HepG2 (cell line): Measurements from ENCODE around the gene ANXA3. TPM values are rescaled to one million over a fixed set of nuclear protein-coding genes. Genes with fewer than 3 reads are reported as not detected.

Experiments
- ATAC-seq: fragments of 200-7000 bp; cut with Tn5 transposase; 3 replicates; pipeline ENCODE4 v1.9.1; 2020; ENCODE audit warnings: mild to moderate bottlenecking, moderate library complexity
- BruUV-seq: library from RNA; stranded (reverse); fragments of 400-500 nt; replicated peaks from 2 replicates; lab custom pipeline; 2021; lab: Mats Ljungman, UMichigan
- CTCF ChIA-PET: fragments of 300-600 bp; formaldehyde crosslinking; extraction: SDS; loops from one replicate; lab custom pipeline; 2021; ENCODE audit warnings: low total read pairs, inconsistent platforms, low intra/inter-chr PET ratio; lab: Yijun Ruan, JAX
- POLR2A ChIA-PET: fragments of 350-600 bp; sonication (Branson Sonifier 250); formaldehyde crosslinking; loops from one replicate; lab custom pipeline; 2020; ENCODE audit warnings: antibody characterized with exemption, inconsistent platforms; lab: Yijun Ruan, JAX
- DNase-seq: peaks from one replicate; pipeline ENCODE4 v3.0.0-alpha.2; 2015; ENCODE audit warnings: low spot score
- FAIRE-seq: peaks from 3 replicates; lab custom pipeline; 2011; peaks lifted over from hg19 to GRCh38; lab: Jason Lieb, UNC
- H2AFZ ChIP-seq: one replicate; pipeline ENCODE4 v1.6.1; 2011; ENCODE audit warnings: low read length, inconsistent platforms
- H3K27ac ChIP-seq: fragments of 300-600 bp; 3 replicates; pipeline ENCODE4 v1.8.0; 2011; ENCODE audit warnings: mixed run types, mild to moderate bottlenecking, mixed read lengths, low read length, inconsistent platforms; ENCODE audit not compliant: insufficient read depth; ENCODE audit errors: extremely low read length
- H3K27me3 ChIP-seq, 2 experiments: fragments of 200-600 bp in 1 of 2; 2 replicates in 1 of 2; 3 replicates in 1 of 2; pipeline versions ENCODE4 v1.6.0 to v1.8.0; 2011; ENCODE audit warnings: low read length in 2 of 2, mild to moderate bottlenecking in 2 of 2, moderate library complexity in 2 of 2, inconsistent platforms in 1 of 2; ENCODE audit not compliant: insufficient read depth in 2 of 2, control insufficient read depth in 1 of 2
- H3K36me3 ChIP-seq, 2 experiments: fragments of 200-600 bp in 1 of 2; replicated peaks in 1 of 2; 2 replicates in 1 of 2; 3 replicates in 1 of 2; pipeline versions ENCODE4 v1.5.1 to v1.8.0; 2011; ENCODE audit warnings: low read length in 2 of 2, inconsistent platforms in 1 of 2; ENCODE audit not compliant: insufficient read depth in 2 of 2, control insufficient read depth in 1 of 2
- H3K4me1 ChIP-seq: 2 replicates; pipeline ENCODE4 v1.5.1; 2012; ENCODE audit warnings: low read length, inconsistent platforms; ENCODE audit not compliant: insufficient read depth
- H3K4me2 ChIP-seq: 2 replicates; pipeline ENCODE4 v1.6.0; 2011; ENCODE audit warnings: low read depth, low read length, inconsistent platforms
- H3K4me3 ChIP-seq, 3 experiments: fragments of 200-600 bp in 1 of 3; sonication (generic), shearing (Covaris generic) in 1 of 3; replicated peaks in 1 of 3; 2 replicates each; pipeline ENCODE4 v1.5.1; 2011 to 2016; ENCODE audit warnings: low read length in 3 of 3, inconsistent platforms in 2 of 3, low read depth in 2 of 3, mild to moderate bottlenecking in 2 of 3, control low read depth in 1 of 3, mixed read lengths in 1 of 3; ENCODE audit not compliant: insufficient read depth in 1 of 3
- H3K79me2 ChIP-seq: one replicate; pipeline ENCODE4 v1.6.1; 2011; ENCODE audit warnings: low read length, inconsistent platforms; ENCODE audit not compliant: insufficient read depth
- H3K9ac ChIP-seq: 2 replicates; pipeline ENCODE4 v1.6.0; 2011; ENCODE audit warnings: mild to moderate bottlenecking, low read depth, low read length, inconsistent platforms; ENCODE audit not compliant: insufficient read depth
- H3K9me3 ChIP-seq: 2 replicates; pipeline ENCODE4 v1.5.1; 2012; ENCODE audit warnings: mild to moderate bottlenecking, low read length
- H4K20me1 ChIP-seq: 2 replicates; pipeline ENCODE4 v1.6.0; 2011; ENCODE audit warnings: inconsistent platforms, mild to moderate bottlenecking, low read length, moderate library complexity; ENCODE audit not compliant: insufficient read depth
- AHR ChIP-seq: IDR thresholded peaks from 2 replicates; pipeline ENCODE4 v1.6.1; 2018; ENCODE audit warnings: missing genetic modification reagents, missing compliant biosample characterization
- FOXK1 ChIP-seq: sonication (generic); formaldehyde crosslinking; IDR thresholded peaks from 2 replicates; pipeline ENCODE4 v1.4.0; 2020; ENCODE audit warnings: low read depth, missing genetic modification reagents, borderline replicate concordance
- FOXM1 ChIP-seq: sonication (generic); formaldehyde crosslinking; IDR thresholded peaks from 2 replicates; pipeline ENCODE4 v1.5.0; 2020; ENCODE audit warnings: missing genetic modification reagents
- MAFF ChIP-seq: IDR thresholded peaks from 2 replicates; pipeline ENCODE4 v1.6.1; 2011; ENCODE audit warnings: low read depth, low read length, improper control_type of control experiment
- MAFK ChIP-seq, 2 experiments: IDR thresholded peaks in 1 of 2; conservative IDR thresholded peaks in 1 of 2; 2 replicates each; pipeline ENCODE4 v1.6.1; 2011; ENCODE audit warnings: improper control_type of control experiment in 2 of 2, low read length in 2 of 2
- MEIS1 ChIP-seq: sonication (generic); formaldehyde crosslinking; IDR thresholded peaks from 2 replicates; pipeline ENCODE4 v1.9.0; 2021; ENCODE audit warnings: mild to moderate bottlenecking, missing genetic modification reagents, moderate library complexity, borderline replicate concordance
- XRCC5 ChIP-seq: fragments of 200-400 bp; formaldehyde crosslinking; optimal IDR thresholded peaks from 2 replicates; pipeline ENCODE3; 2017; ENCODE audit warnings: mild to moderate bottlenecking, low read length
- ZNF547 ChIP-seq: sonication (generic); formaldehyde crosslinking; IDR thresholded peaks from 2 replicates; pipeline ENCODE4 v1.5.1; 2020; ENCODE audit warnings: mild to moderate bottlenecking, missing genetic modification reagents
- ZNF589 ChIP-seq: sonication (generic); formaldehyde crosslinking; conservative IDR thresholded peaks from 2 replicates; pipeline ENCODE4 v1.8.0; 2022; ENCODE audit warnings: mild to moderate bottlenecking, moderate library complexity, missing genetic modification reagents
- WGBS: methylation state at CpG from one replicate; pipeline ENCODE4 v1.1.6; 2017; ENCODE audit warnings: low lambda C conversion rate; 5-methylcytosine and 5-hydroxymethylcytosine counted together
- in situ Hi-C: cut with HindIII; loops from 2 replicates; pipeline ENCODE4 v1.10.0; 2017; ENCODE audit warnings: low pct_unique_long_range_greater_than_20kb; ENCODE audit not compliant: extremely low pct_ligation_motif_present
- intact Hi-C: fragments of 100-400 bp; cut with micrococcal nuclease; formaldehyde crosslinking; loops from one replicate; pipeline ENCODE4 v1.10.0; 2022; ENCODE audit not compliant: unreplicated experiment
- polyA plus RNA-seq, 8 experiments: library from polyadenylated mRNA; depleted of rRNA in 3 of 8; stranded (reverse) in 7 of 8; unstranded in 1 of 8; fragments of >200 nt; fragmentation: Illumina TruSeq in 4 of 8; extraction: Trizol in 4 of 8; gene quantifications; 2 replicates each; pipeline versions ENCODE4 v1.2.1 to v1.2.3, GENCODE V29; 2011 to 2016; ENCODE audit warnings: low read depth in 4 of 8, missing spikeins in 1 of 8, mixed read lengths in 1 of 8; ENCODE audit not compliant: insufficient read depth in 1 of 8
- total RNA-seq, 5 experiments: library from RNA; depleted of rRNA; stranded (reverse); fragments of >200 nt; fragmentation: Illumina TruSeq; extraction: Trizol; gene quantifications; 2 replicates each; pipeline ENCODE4 v1.2.3, GENCODE V29; 2016; ENCODE audit warnings: low read depth in 1 of 5
- TF ChIP-seq, protein P1 (sequence below): sonication (generic); formaldehyde crosslinking; IDR thresholded peaks from 2 replicates; pipeline ENCODE4 v1.8.0; 2022; ENCODE audit warnings: mild to moderate bottlenecking, missing genetic modification reagents, moderate library complexity
- TF ChIP-seq, protein P2 (sequence below): sonication (generic); formaldehyde crosslinking; IDR thresholded peaks from 2 replicates; pipeline ENCODE4 v1.5.1; 2020; ENCODE audit warnings: missing genetic modification reagents, mild to moderate bottlenecking, borderline replicate concordance
- TF ChIP-seq, protein P3 (sequence below): sonication (generic); formaldehyde crosslinking; IDR thresholded peaks from 2 replicates; pipeline ENCODE4 v1.4.0; 2020; ENCODE audit warnings: mild to moderate bottlenecking, missing genetic modification reagents
- TF ChIP-seq, protein P4 (sequence below): sonication (generic); formaldehyde crosslinking; IDR thresholded peaks from 2 replicates; pipeline ENCODE4 v1.5.0; 2020; ENCODE audit warnings: missing genetic modification reagents
- TF ChIP-seq, protein P5 (sequence below): sonication (generic); formaldehyde crosslinking; IDR thresholded peaks from 2 replicates; pipeline ENCODE4 v1.4.0; 2020; ENCODE audit warnings: mild to moderate bottlenecking, missing genetic modification reagents
- TF ChIP-seq, protein P6 (sequence below): IDR thresholded peaks from 2 replicates; pipeline ENCODE4 v1.6.1; 2018; ENCODE audit warnings: missing genetic modification reagents, mild to moderate bottlenecking, missing compliant biosample characterization

The ANXA3 gene
- total and polyA plus RNA-seq, 2 of the 13 experiments (the other 11 are each of a cell fraction or from before 2014, with no cell fraction given): 6.5 to 6.9 TPM

DNA sequence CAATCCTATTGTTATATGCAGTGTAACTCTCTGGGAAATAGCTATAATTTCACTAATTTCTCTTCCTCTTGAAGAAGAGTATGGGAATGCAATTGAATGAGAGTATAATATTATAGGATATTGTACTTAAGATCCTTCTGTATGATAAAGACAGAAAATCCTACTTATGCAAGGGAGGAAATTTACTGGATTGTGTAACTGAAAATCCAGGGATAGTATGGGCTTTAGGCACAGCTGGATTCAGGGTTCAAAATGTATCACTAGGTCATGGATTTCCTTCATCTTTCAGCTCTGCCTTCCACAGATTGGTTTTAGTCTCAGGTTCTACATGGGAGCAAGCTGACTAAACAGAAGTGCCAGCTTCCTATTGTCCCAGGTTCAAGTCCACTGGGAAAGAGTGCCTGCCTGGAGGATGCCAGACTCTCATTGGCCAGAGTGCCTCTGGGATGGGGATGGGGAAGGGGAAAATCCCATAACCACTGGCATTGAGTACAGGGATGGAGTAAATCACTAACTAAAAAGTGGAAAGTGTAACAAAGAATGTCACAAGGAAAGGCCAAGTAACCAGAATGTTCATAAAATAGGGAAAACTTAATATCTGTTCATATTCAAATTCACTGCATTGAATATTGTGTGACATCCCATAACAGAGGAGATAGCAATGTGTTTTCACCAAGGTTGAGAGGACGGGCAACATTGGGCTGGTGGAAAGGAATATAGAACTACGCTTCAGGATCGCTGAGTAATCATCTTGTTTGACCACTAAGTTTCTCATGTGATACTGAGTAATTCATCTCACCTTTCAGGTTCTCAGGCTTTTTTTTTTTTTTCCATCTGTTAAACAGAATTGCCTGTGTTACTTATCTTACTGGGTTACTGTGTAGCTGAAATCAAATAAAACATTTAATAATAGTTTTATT, 75.7 kb downstream of the ANXA3 start:
- peak overlapping the region; percentile 14 for H3K4me2 ChIP-seq
- BruUV-seq: no TSS peak
- FAIRE-seq (no peak), DNase-seq (no peak), ATAC-seq (no peak)
- ChIA-PET POLR2A (no interaction called here), CTCF (no interaction called here)
- in situ Hi-C loops (no loop called here), intact Hi-C loops (no loop called here)
- no peaks in the 10 kb centered on the region for H3K27me3 ChIP-seq
- H3K4me1 ChIP-seq: peaks cover 47% of the 10 kb centered on the region
- no peak overlapping the region; a peak in 1 of 6 replicates for H3K4me3 ChIP-seq
- no peaks in the 10 kb centered on the region for H4K20me1 ChIP-seq
- no peak overlapping the region for H2AFZ ChIP-seq
- 15% methylated on average over 3 of the region's 3 CpGs for WGBS
- H3K27ac ChIP-seq: no peak overlapping the region
- H3K36me3 ChIP-seq: no peaks in the 10 kb centered on the region
- H3K9me3 ChIP-seq: no peaks in the 10 kb centered on the region
- H3K9ac ChIP-seq: no peak overlapping the region
- no peaks in the 10 kb centered on the region for H3K79me2 ChIP-seq
- TF ChIP-seq XRCC5: no peak
- TF ChIP-seq MEIS1 (CRISPR knock-in tag): no peak
- TF ChIP-seq ZNF547 (CRISPR knock-in tag): no peak
- TF ChIP-seq, protein P1, sequence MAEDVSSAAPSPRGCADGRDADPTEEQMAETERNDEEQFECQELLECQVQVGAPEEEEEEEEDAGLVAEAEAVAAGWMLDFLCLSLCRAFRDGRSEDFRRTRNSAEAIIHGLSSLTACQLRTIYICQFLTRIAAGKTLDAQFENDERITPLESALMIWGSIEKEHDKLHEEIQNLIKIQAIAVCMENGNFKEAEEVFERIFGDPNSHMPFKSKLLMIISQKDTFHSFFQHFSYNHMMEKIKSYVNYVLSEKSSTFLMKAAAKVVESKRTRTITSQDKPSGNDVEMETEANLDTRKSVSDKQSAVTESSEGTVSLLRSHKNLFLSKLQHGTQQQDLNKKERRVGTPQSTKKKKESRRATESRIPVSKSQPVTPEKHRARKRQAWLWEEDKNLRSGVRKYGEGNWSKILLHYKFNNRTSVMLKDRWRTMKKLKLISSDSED (CRISPR knock-in tag): no peak
- no peak for TF ChIP-seq FOXK1 (CRISPR knock-in tag)
- TF ChIP-seq MAFF: 0 out of 2 replicates have a peak, but pooled peaks have one; percentile 42
- TF ChIP-seq FOXM1 (CRISPR knock-in tag): no peak
- TF ChIP-seq, protein P2, sequence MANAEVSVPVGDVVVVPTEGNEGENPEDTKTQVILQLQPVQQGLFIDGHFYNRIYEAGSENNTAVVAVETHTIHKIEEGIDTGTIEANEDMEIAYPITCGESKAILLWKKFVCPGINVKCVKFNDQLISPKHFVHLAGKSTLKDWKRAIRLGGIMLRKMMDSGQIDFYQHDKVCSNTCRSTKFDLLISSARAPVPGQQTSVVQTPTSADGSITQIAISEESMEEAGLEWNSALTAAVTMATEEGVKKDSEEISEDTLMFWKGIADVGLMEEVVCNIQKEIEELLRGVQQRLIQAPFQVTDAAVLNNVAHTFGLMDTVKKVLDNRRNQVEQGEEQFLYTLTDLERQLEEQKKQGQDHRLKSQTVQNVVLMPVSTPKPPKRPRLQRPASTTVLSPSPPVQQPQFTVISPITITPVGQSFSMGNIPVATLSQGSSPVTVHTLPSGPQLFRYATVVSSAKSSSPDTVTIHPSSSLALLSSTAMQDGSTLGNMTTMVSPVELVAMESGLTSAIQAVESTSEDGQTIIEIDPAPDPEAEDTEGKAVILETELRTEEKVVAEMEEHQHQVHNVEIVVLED: no peak
- TF ChIP-seq, protein P3, sequence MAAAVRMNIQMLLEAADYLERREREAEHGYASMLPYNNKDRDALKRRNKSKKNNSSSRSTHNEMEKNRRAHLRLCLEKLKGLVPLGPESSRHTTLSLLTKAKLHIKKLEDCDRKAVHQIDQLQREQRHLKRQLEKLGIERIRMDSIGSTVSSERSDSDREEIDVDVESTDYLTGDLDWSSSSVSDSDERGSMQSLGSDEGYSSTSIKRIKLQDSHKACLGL: no peak
- TF ChIP-seq ZNF589: no peak
- TF ChIP-seq AHR (CRISPR knock-in tag): no peak
- TF ChIP-seq, protein P4, sequence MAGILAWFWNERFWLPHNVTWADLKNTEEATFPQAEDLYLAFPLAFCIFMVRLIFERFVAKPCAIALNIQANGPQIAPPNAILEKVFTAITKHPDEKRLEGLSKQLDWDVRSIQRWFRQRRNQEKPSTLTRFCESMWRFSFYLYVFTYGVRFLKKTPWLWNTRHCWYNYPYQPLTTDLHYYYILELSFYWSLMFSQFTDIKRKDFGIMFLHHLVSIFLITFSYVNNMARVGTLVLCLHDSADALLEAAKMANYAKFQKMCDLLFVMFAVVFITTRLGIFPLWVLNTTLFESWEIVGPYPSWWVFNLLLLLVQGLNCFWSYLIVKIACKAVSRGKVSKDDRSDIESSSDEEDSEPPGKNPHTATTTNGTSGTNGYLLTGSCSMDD (CRISPR knock-in tag): no peak
- TF ChIP-seq, protein P5, sequence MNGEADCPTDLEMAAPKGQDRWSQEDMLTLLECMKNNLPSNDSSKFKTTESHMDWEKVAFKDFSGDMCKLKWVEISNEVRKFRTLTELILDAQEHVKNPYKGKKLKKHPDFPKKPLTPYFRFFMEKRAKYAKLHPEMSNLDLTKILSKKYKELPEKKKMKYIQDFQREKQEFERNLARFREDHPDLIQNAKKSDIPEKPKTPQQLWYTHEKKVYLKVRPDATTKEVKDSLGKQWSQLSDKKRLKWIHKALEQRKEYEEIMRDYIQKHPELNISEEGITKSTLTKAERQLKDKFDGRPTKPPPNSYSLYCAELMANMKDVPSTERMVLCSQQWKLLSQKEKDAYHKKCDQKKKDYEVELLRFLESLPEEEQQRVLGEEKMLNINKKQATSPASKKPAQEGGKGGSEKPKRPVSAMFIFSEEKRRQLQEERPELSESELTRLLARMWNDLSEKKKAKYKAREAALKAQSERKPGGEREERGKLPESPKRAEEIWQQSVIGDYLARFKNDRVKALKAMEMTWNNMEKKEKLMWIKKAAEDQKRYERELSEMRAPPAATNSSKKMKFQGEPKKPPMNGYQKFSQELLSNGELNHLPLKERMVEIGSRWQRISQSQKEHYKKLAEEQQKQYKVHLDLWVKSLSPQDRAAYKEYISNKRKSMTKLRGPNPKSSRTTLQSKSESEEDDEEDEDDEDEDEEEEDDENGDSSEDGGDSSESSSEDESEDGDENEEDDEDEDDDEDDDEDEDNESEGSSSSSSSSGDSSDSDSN (CRISPR knock-in tag): no peak
- TF ChIP-seq MAFK (conservative IDR thresholded peaks at IDR 0.05 in 1 of 2, IDR thresholded peaks at IDR 0.05 in 1 of 2; ENCODE audit: low read length in 2 of 2): peak; percentile 23 to 49; a peak in 2 of 4 replicates
- TF ChIP-seq, protein P6, sequence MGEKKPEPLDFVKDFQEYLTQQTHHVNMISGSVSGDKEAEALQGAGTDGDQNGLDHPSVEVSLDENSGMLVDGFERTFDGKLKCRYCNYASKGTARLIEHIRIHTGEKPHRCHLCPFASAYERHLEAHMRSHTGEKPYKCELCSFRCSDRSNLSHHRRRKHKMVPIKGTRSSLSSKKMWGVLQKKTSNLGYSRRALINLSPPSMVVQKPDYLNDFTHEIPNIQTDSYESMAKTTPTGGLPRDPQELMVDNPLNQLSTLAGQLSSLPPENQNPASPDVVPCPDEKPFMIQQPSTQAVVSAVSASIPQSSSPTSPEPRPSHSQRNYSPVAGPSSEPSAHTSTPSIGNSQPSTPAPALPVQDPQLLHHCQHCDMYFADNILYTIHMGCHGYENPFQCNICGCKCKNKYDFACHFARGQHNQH (CRISPR knock-in tag): no peak
